Measurements from ENCODE around the gene ADAM23.

Gene ADAM23

GRCh38 chr2:206597717-206598218 lies 154.4 kb downstream of the ADAM23 start:
- in situ Hi-C loops (cut with HindIII; ENCODE audit: low pct_ligation_motif_present, low pct_unique_long_range_greater_than_20kb, low sequenced_read_pairs), result no loop called here
- DNase-seq, result no peak

- in situ Hi-C loops (cut with HindIII; ENCODE audit: low pct_ligation_motif_present, low pct_unique_long_range_greater_than_20kb, low sequenced_read_pairs), result no loop called here
- no peak for DNase-seq
These were observed 159.9 kb downstream of the ADAM23 start for GRCh38 chr2:206603243-206603642.

GRCh38 chr2:206610451-206610850 lies 167.1 kb downstream of the ADAM23 start:
- in situ Hi-C loops (cut with HindIII; ENCODE audit: low pct_ligation_motif_present, low pct_unique_long_range_greater_than_20kb, low sequenced_read_pairs), result no loop called here
- DNase-seq, result no peak

- DNase-seq, result no peak
- in situ Hi-C loops (cut with HindIII; ENCODE audit: low pct_ligation_motif_present, low pct_unique_long_range_greater_than_20kb, low sequenced_read_pairs), result no loop called here
These were observed 167.9 kb downstream of the ADAM23 start for GRCh38 chr2:206611191-206611590.

- in situ Hi-C loops (cut with HindIII; ENCODE audit: low pct_ligation_motif_present, low pct_unique_long_range_greater_than_20kb, low sequenced_read_pairs), result no loop called here
These were observed 168.4 kb downstream of the ADAM23 start for GRCh38 chr2:206611736-206612135.

GRCh38 chr2:206614811-206615210 lies 171.5 kb downstream of the ADAM23 start:
- peak; percentile 15 for DNase-seq
- in situ Hi-C loops (cut with HindIII; ENCODE audit: low pct_ligation_motif_present, low pct_unique_long_range_greater_than_20kb, low sequenced_read_pairs), result no loop called here

More at GRCh38 chr2:206611736-206612135, 168.4 kb downstream of the ADAM23 start:
- no peak for DNase-seq

GRCh38 chr2:206615417-206616089 lies 172.2 kb downstream of the ADAM23 start:
- in situ Hi-C loops (cut with HindIII; ENCODE audit: low pct_ligation_motif_present, low pct_unique_long_range_greater_than_20kb, low sequenced_read_pairs), result no loop called here
- DNase-seq, result no peak

GRCh38 chr2:206616151-206616550 lies 172.8 kb downstream of the ADAM23 start:
- DNase-seq, result no peak
- in situ Hi-C loops (cut with HindIII; ENCODE audit: low pct_ligation_motif_present, low pct_unique_long_range_greater_than_20kb, low sequenced_read_pairs), result no loop called here

- in situ Hi-C loops (cut with HindIII; ENCODE audit: low pct_ligation_motif_present, low pct_unique_long_range_greater_than_20kb, low sequenced_read_pairs), result no loop called here
- DNase-seq, result no peak
These were observed 175.7 kb downstream of the ADAM23 start for GRCh38 chr2:206619011-206619410.

- no peak for DNase-seq
- in situ Hi-C loops (cut with HindIII; ENCODE audit: low pct_ligation_motif_present, low pct_unique_long_range_greater_than_20kb, low sequenced_read_pairs), result no loop called here
These were observed 182.8 kb downstream of the ADAM23 start for GRCh38 chr2:206626108-206626507.

GRCh38 chr2:206627632-206628031 lies 184.3 kb downstream of the ADAM23 start:
- in situ Hi-C loops (cut with HindIII; ENCODE audit: low pct_ligation_motif_present, low pct_unique_long_range_greater_than_20kb, low sequenced_read_pairs), result no loop called here
- DNase-seq, result no peak

GRCh38 chr2:206631340-206631739 lies 188.0 kb downstream of the ADAM23 start:
- DNase-seq, result no peak
- in situ Hi-C loops (cut with HindIII; ENCODE audit: low pct_ligation_motif_present, low pct_unique_long_range_greater_than_20kb, low sequenced_read_pairs), result no loop called here

- no peak for DNase-seq
- in situ Hi-C loops (cut with HindIII; ENCODE audit: low pct_ligation_motif_present, low pct_unique_long_range_greater_than_20kb, low sequenced_read_pairs), result no loop called here
These were observed 191.7 kb downstream of the ADAM23 start for GRCh38 chr2:206635015-206635414.

GRCh38 chr2:206639636-206640035 lies 196.3 kb downstream of the ADAM23 start:
- DNase-seq, result no peak
- in situ Hi-C loops (cut with HindIII; ENCODE audit: low pct_ligation_motif_present, low pct_unique_long_range_greater_than_20kb, low sequenced_read_pairs), result no loop called here

GRCh38 chr2:206641226-206641625 lies 197.9 kb downstream of the ADAM23 start:
- in situ Hi-C loops (cut with HindIII; ENCODE audit: low pct_ligation_motif_present, low pct_unique_long_range_greater_than_20kb, low sequenced_read_pairs), result no loop called here

GRCh38 chr2:206642075-206643025 lies 199.0 kb downstream of the ADAM23 start, which contains the start of gene FAM237A:
Gene FAM237A (plus strand): TSS chr2:206642487. CDS start chr2:206644237, 1,750 bp downstream.
- in situ Hi-C loops (cut with HindIII; ENCODE audit: low pct_ligation_motif_present, low pct_unique_long_range_greater_than_20kb, low sequenced_read_pairs), result no loop called here
- DNase-seq, result peak; percentile 56

More at GRCh38 chr2:206641226-206641625, 197.9 kb downstream of the ADAM23 start:
- no peak for DNase-seq

- in situ Hi-C loops (cut with HindIII; ENCODE audit: low pct_ligation_motif_present, low pct_unique_long_range_greater_than_20kb, low sequenced_read_pairs), result no loop called here
- no peak for DNase-seq
These were observed 204.7 kb downstream of the ADAM23 start for GRCh38 chr2:206647985-206648384.

- DNase-seq, result no peak
- in situ Hi-C loops (cut with HindIII; ENCODE audit: low pct_ligation_motif_present, low pct_unique_long_range_greater_than_20kb, low sequenced_read_pairs), result no loop called here
These were observed 213.8 kb downstream of the ADAM23 start for GRCh38 chr2:206657087-206657486.

- no peak for DNase-seq
- in situ Hi-C loops (cut with HindIII; ENCODE audit: low pct_ligation_motif_present, low pct_unique_long_range_greater_than_20kb, low sequenced_read_pairs), result no loop called here
These were observed 221.9 kb downstream of the ADAM23 start for GRCh38 chr2:206665251-206665650.

All from ACHN (cell line).